Stomach (tissue), 4 donors: Measurements from ENCODE around the gene INPP4B.

Experiments used
- CTCF ChIP-seq, 7 experiments: fragments of 450-650 bp in 4 of 7; fragments of 200-600 bp in 3 of 7; sonication (generic) in 3 of 7; IDR thresholded peaks; one replicate each; pipeline ENCODE4 v1.5.1; 2016 to 2019; ENCODE audit warnings: antibody characterized with exemption in 7 of 7, control low read depth in 2 of 7, mild to moderate bottlenecking in 1 of 7
- POLR2A ChIP-seq, 4 donors: fragments of 450-650 bp; IDR thresholded peaks; one replicate each; pipeline ENCODE4 v1.6.1; 2016; ENCODE audit warnings: antibody characterized with exemption in 4 of 4, control low read depth in 2 of 4, mild to moderate bottlenecking in 1 of 4, moderate library complexity in 1 of 4
- POLR2AphosphoS5 ChIP-seq, 3 donors: sonication (generic); formaldehyde crosslinking; IDR thresholded peaks; one replicate each; pipeline ENCODE4 v1.6.1; 2016; ENCODE audit warnings: antibody characterized with exemption in 3 of 3

DNA sequence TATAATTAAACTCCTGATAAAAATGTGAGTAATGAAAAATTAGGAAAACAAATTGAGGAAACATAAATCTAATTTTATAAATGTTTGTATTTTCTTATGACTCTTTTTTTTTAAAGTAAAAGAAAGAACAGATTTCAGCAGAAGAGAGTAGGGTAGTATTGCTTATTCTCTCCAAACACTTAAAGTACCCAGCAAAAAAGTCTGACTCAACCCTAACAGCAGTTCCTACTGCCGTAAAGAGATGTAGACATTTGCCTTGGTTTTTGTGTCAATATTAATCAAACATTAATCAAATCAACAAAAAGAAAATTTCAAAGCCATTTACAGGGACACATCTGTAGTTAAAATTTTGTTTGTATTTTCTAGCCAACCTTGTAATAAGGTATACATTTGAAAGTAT, 701.3 kb downstream of the INPP4B start:
- no peak for TF ChIP-seq CTCF (IDR thresholded peaks at IDR 0.05)
- TF ChIP-seq POLR2A (IDR thresholded peaks at IDR 0.05), result no peak
- TF ChIP-seq POLR2AphosphoS5 (IDR thresholded peaks at IDR 0.05), result no peak
